ENCODE measurements around the gene VSTM1.

The VSTM1 gene

GRCh38 chr19:54014920-54015560, 48.7 kb downstream of the VSTM1 start:
- DNase-seq (ENCODE audit: low read depth): no peak
- H3K4me3 ChIP-seq (ENCODE audit: low read length): no peak overlapping the region
- TF ChIP-seq CTCF (IDR thresholded peaks at IDR 0.05; ENCODE audit: insufficient read depth, low read depth, low read length, missing control alignments): no peak

- H3K4me3 ChIP-seq (ENCODE audit: low read length): no peak overlapping the region
- DNase-seq (ENCODE audit: low read depth): no peak
- no peak for TF ChIP-seq CTCF (IDR thresholded peaks at IDR 0.05; ENCODE audit: insufficient read depth, low read depth, low read length, missing control alignments)
Measured at GRCh38 chr19:54013866-54014265, 49.8 kb downstream of the VSTM1 start.

GRCh38 chr19:54011507-54012211, 52.0 kb downstream of the VSTM1 start:
- TF ChIP-seq CTCF (IDR thresholded peaks at IDR 0.05; ENCODE audit: insufficient read depth, low read depth, low read length, missing control alignments): no peak
- no peak for DNase-seq (ENCODE audit: low read depth)
- no peak overlapping the region for H3K4me3 ChIP-seq (ENCODE audit: low read length)

- DNase-seq (ENCODE audit: low read depth): no peak
- no peak for TF ChIP-seq CTCF (IDR thresholded peaks at IDR 0.05; ENCODE audit: insufficient read depth, low read depth, low read length, missing control alignments)
- H3K4me3 ChIP-seq (ENCODE audit: low read length): no peak overlapping the region
Measured at GRCh38 chr19:54010474-54010873, 53.2 kb downstream of the VSTM1 start.

- no peak overlapping the region for H3K4me3 ChIP-seq (ENCODE audit: low read length)
- DNase-seq (ENCODE audit: low read depth): no peak
- TF ChIP-seq CTCF (IDR thresholded peaks at IDR 0.05; ENCODE audit: insufficient read depth, low read depth, low read length, missing control alignments): no peak
Measured at GRCh38 chr19:54009440-54009839, 54.3 kb downstream of the VSTM1 start.

- TF ChIP-seq CTCF (IDR thresholded peaks at IDR 0.05; ENCODE audit: insufficient read depth, low read depth, low read length, missing control alignments): no peak
- DNase-seq (ENCODE audit: low read depth): no peak
- H3K4me3 ChIP-seq (ENCODE audit: low read length): no peak overlapping the region
Measured at GRCh38 chr19:54002495-54003315, 61.0 kb downstream of the VSTM1 start.

Measured in epithelial cell of esophagus (primary cell).